Measurements from ENCODE around the gene UTP18. TPM values are rescaled to one million over a fixed set of nuclear protein-coding genes. Genes with fewer than 3 reads are reported as not detected.
"Not testable (repeated sequence)": the region's sequence is repeated elsewhere in the genome, so short reads cannot be mapped to it uniquely, and the experiment has no call there.

The UTP18 gene
- total RNA-seq, 1 donor from 2014 or later, result 107 TPM

GRCh38 chr17:51261024-51261963 lies 948 bp downstream of the UTP18 start:
- Histone ChIP-seq H3K27ac (peak overlapping the region; percentile 98), H3K4me2 (peak overlapping the region; percentile 93), H3K79me2 (ENCODE audit: low read depth) (peaks cover 87% of the 10 kb centered on the region), H3K36me3 (peaks cover 11% of the 10 kb centered on the region), H3K9ac (peak overlapping the region; percentile 54), H2AFZ (replicated peaks) (peak overlapping the region; percentile 31), H3K9me3 (ENCODE audit: low read depth) (no peaks in the 10 kb centered on the region), H3K4me3 (peak overlapping the region; percentile 66), H3K4me1 (peaks cover 30% of the 10 kb centered on the region), H3F3A (ENCODE audit: low read depth) (peaks cover 18% of the 10 kb centered on the region), H4K20me1 (ENCODE audit: low read depth) (peaks cover 64% of the 10 kb centered on the region), H3K27me3 (no peaks in the 10 kb centered on the region)
- Mint-ChIP-seq H3K4me3 (peak overlapping the region; percentile 96), H3K27ac (peak overlapping the region; percentile 11), H3K27me3 (ENCODE audit: insufficient read depth, low read depth) (peaks cover 8% of the 10 kb centered on the region), H3K36me3 (peaks cover 14% of the 10 kb centered on the region), H3K4me1 (peaks cover 33% of the 10 kb centered on the region), H3K9me3 (peaks cover 3% of the 10 kb centered on the region)
- DNase-seq (ENCODE audit: low spot score), result peak; percentile 3
- TF ChIP-seq CTCF (IDR thresholded peaks at IDR 0.05) (no peak), EZH2phosphoT487 (IDR thresholded peaks at IDR 0.05) (no peak), EZH2 (IDR thresholded peaks at IDR 0.05) (no peak)

- TF ChIP-seq CTCF (IDR thresholded peaks at IDR 0.05), result no peak
- TF ChIP-seq EZH2phosphoT487 (IDR thresholded peaks at IDR 0.05), result no peak
- TF ChIP-seq EZH2 (IDR thresholded peaks at IDR 0.05), result no peak
- H3K27me3 Mint-ChIP-seq (ENCODE audit: insufficient read depth, low read depth), result peaks cover 6% of the 10 kb centered on the region
- Histone ChIP-seq H3K4me1 (peaks cover 15% of the 10 kb centered on the region), H3F3A (ENCODE audit: low read depth) (peaks cover 18% of the 10 kb centered on the region), H2AFZ (replicated peaks) (no peak overlapping the region), H3K9ac (no peak overlapping the region), H4K20me1 (ENCODE audit: low read depth) (peaks cover 58% of the 10 kb centered on the region), H3K79me2 (ENCODE audit: low read depth) (peaks cover 85% of the 10 kb centered on the region), H3K9me3 (ENCODE audit: low read depth) (no peaks in the 10 kb centered on the region), H3K4me3 (no peak overlapping the region), H3K27me3 (no peaks in the 10 kb centered on the region), H3K4me2 (no peak overlapping the region), H3K27ac (no peak overlapping the region), H3K36me3 (peaks cover 12% of the 10 kb centered on the region)
- DNase-seq (ENCODE audit: low spot score), result no peak
- peaks cover 26% of the 10 kb centered on the region for H3K4me1 Mint-ChIP-seq
- H3K36me3 Mint-ChIP-seq, result peaks cover 18% of the 10 kb centered on the region
- peaks cover 3% of the 10 kb centered on the region for H3K9me3 Mint-ChIP-seq
- no peak overlapping the region for H3K27ac Mint-ChIP-seq
- peak overlapping the region; percentile 69 for H3K4me3 Mint-ChIP-seq
These were observed 2.7 kb downstream of the UTP18 start for GRCh38 chr17:51263006-51263405.

- H3K27ac ChIP-seq; H3K9me3 ChIP-seq (ENCODE audit: low read depth); H3K4me2 ChIP-seq; H3K4me3 Mint-ChIP-seq; H3K4me1 ChIP-seq; H3K27me3 Mint-ChIP-seq (ENCODE audit: insufficient read depth, low read depth); H2AFZ ChIP-seq (replicated peaks); DNase-seq (ENCODE audit: low spot score); H3K4me3 ChIP-seq; H3K9ac ChIP-seq; H3K27me3 ChIP-seq; H3K9me3 Mint-ChIP-seq; H3K27ac Mint-ChIP-seq: not testable (repeated sequence)
- Histone ChIP-seq H3K79me2 (ENCODE audit: low read depth) (peaks cover 79% of the 10 kb centered on the region), H4K20me1 (ENCODE audit: low read depth) (peaks cover 51% of the 10 kb centered on the region), H3F3A (ENCODE audit: low read depth) (peaks cover 16% of the 10 kb centered on the region), H3K36me3 (peaks cover 12% of the 10 kb centered on the region)
- H3K36me3 Mint-ChIP-seq, result peaks cover 26% of the 10 kb centered on the region
- peaks cover 15% of the 10 kb centered on the region for H3K4me1 Mint-ChIP-seq
These were observed 4.1 kb downstream of the UTP18 start for GRCh38 chr17:51264466-51264865.

GRCh38 chr17:51269991-51270390 lies 9.6 kb downstream of the UTP18 start:
- Histone ChIP-seq H3K27me3 (no peaks in the 10 kb centered on the region), H3K27ac (no peak overlapping the region), H3K9ac (no peak overlapping the region), H3K4me1 (no peaks in the 10 kb centered on the region), H3K36me3 (peaks cover 12% of the 10 kb centered on the region), H3K4me3 (no peak overlapping the region), H2AFZ (replicated peaks) (no peak overlapping the region), H4K20me1 (ENCODE audit: low read depth) (peaks cover 30% of the 10 kb centered on the region), H3F3A (ENCODE audit: low read depth) (no peaks in the 10 kb centered on the region), H3K4me2 (no peak overlapping the region), H3K9me3 (ENCODE audit: low read depth) (no peaks in the 10 kb centered on the region), H3K79me2 (ENCODE audit: low read depth) (peaks cover 72% of the 10 kb centered on the region)
- H3K4me1 Mint-ChIP-seq, result no peaks in the 10 kb centered on the region
- H3K27ac Mint-ChIP-seq, result no peak overlapping the region
- H3K27me3 Mint-ChIP-seq (ENCODE audit: insufficient read depth, low read depth), result peaks cover 3% of the 10 kb centered on the region
- H3K9me3 Mint-ChIP-seq, result no peaks in the 10 kb centered on the region
- TF ChIP-seq CTCF (IDR thresholded peaks at IDR 0.05) (no peak), EZH2phosphoT487 (IDR thresholded peaks at IDR 0.05) (no peak), EZH2 (IDR thresholded peaks at IDR 0.05) (no peak)
- no peak overlapping the region for H3K4me3 Mint-ChIP-seq
- no peak for DNase-seq (ENCODE audit: low spot score)
- peaks cover 31% of the 10 kb centered on the region for H3K36me3 Mint-ChIP-seq

All from neural progenitor cell (in vitro differentiated cells).